Activated CD4-positive, alpha-beta T cell treated with anti-CD3 and anti-CD28 coated beads for 36 hours (primary cell): Measurements from ENCODE around the gene KNG1. TPM values are rescaled to one million over a fixed set of nuclear protein-coding genes. Genes with fewer than 3 reads are reported as not detected.

Source experiments
- ATAC-seq: fragments of 200-7000 bp; cut with Tn5 transposase; one replicate; pipeline ENCODE4 v1.10.0; 2021; ENCODE audit warnings: mild to moderate bottlenecking, moderate library complexity
- CTCF ChIA-PET: fragments of 350-600 bp; sonication (Branson Sonifier 250); formaldehyde crosslinking; loops from one replicate; lab custom pipeline; 2021; ENCODE audit warnings: antibody characterized with exemption; lab: Charles Lee
- POLR2A ChIA-PET: fragments of 350-600 bp; sonication (Branson Sonifier 250); formaldehyde crosslinking; loops from one replicate; lab custom pipeline; 2021; ENCODE audit warnings: antibody characterized with exemption, inconsistent platforms; lab: Charles Lee
- DNase-seq: peaks from one replicate; pipeline ENCODE4 v3.0.0-alpha.2; 2020
- H3K27ac Mint-ChIP-seq: one replicate; pipeline ENCODE4 v1.8.0; 2021; ENCODE audit warnings: mixed read lengths
- H3K27me3 Mint-ChIP-seq: one replicate; pipeline ENCODE4 v1.8.0; 2021; ENCODE audit warnings: mixed read lengths
- H3K36me3 Mint-ChIP-seq: one replicate; pipeline ENCODE4 v1.8.0; 2021; ENCODE audit warnings: low read depth, mixed read lengths
- H3K4me1 Mint-ChIP-seq: one replicate; pipeline ENCODE4 v1.8.0; 2021; ENCODE audit warnings: mixed read lengths
- H3K4me3 Mint-ChIP-seq: one replicate; pipeline ENCODE4 v1.8.0; 2021; ENCODE audit warnings: mild to moderate bottlenecking, moderate library complexity, mixed read lengths
- H3K9me3 Mint-ChIP-seq: one replicate; pipeline ENCODE4 v1.8.0; 2021; ENCODE audit warnings: low read depth, mixed read lengths
- intact Hi-C, 2 experiments: fragments of 100-400 bp; cut with DNase I in 1 of 2; cut with micrococcal nuclease in 1 of 2; formaldehyde crosslinking; loops; one replicate each; pipeline versions ENCODE4 v1.14.2 to v1.15.1; 2022 to 2024; cut with DNase I, micrococcal nuclease
- total RNA-seq, 2 experiments: library from RNA; stranded (reverse); gene quantifications; one replicate each; pipeline ENCODE4 v1.2.3, GENCODE V29; 2021

KNG1 gene
- total RNA-seq, 2 experiments from 2014 or later: not detected

DNA sequence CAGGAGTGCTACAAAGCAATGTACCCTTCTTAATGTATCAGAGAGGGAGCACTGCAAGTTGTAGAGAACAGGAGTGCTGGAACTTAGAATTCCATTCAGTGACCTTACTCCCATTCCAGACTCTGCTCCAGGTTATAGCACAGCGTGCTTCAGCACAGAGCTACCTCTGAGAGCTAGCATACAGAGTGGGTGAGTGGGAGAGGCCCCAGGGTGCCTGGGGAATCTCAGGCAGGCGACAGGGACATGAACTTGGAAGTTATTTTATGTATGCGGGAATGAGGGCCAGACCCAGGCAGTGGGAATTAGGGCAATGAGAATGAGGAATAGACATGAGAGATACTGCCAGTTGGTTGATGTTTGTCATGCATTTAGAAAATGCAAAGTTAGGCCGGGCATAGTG lies 3.7 kb upstream of the KNG1 start:
- no peak overlapping the region for H3K4me3 Mint-ChIP-seq
- CTCF ChIA-PET: no interaction called here
- ATAC-seq (no peak), DNase-seq (no peak)
- no peaks in the 10 kb centered on the region for H3K9me3 Mint-ChIP-seq
- H3K27me3 Mint-ChIP-seq: peaks cover 7% of the 10 kb centered on the region
- H3K36me3 Mint-ChIP-seq: no peaks in the 10 kb centered on the region
- POLR2A ChIA-PET: no interaction called here
- intact Hi-C loops: no loop called here
- H3K27ac Mint-ChIP-seq: no peak overlapping the region
- H3K4me1 Mint-ChIP-seq: no peaks in the 10 kb centered on the region

DNA sequence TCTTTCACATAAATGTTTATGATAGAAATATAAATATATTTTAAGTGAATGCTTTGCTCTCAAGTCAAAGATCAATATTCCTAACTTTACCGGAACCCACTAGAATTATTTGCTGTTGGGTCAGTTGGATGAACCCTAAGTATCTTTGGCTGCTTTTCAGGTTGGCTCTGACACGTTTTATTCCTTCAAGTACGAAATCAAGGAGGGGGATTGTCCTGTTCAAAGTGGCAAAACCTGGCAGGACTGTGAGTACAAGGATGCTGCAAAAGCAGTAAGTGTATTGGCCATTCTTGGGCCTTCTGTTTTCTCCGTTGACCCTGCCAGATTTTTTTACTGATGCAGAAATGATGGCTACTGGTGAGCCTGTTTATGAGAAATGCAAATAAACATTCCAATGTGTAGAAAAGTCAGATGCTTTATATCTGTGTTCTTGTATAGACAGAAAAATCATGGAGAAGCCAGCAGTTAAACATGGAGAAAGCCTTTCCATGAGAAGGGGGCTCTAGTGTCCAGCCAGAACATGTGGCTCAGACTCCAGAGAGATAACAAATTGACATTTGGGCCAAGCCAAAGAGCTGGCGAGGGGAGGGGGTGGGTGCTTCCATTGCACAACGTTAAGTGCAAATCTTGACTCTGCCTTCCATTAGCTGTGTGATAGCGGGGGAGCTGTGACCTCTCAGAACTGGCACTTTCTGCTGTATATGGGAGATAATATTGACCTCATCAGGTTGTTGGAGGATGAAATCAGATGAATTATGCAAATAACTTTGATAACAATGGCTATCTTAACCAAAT lies 3.0 kb downstream of the KNG1 start:
- no peaks in the 10 kb centered on the region for H3K4me1 Mint-ChIP-seq
- H3K36me3 Mint-ChIP-seq: no peaks in the 10 kb centered on the region
- H3K9me3 Mint-ChIP-seq: no peaks in the 10 kb centered on the region
- ATAC-seq: no peak
- no peak overlapping the region for H3K27ac Mint-ChIP-seq
- ChIA-PET CTCF (no interaction called here), POLR2A (no interaction called here)
- H3K4me3 Mint-ChIP-seq: no peak overlapping the region
- intact Hi-C loops: no loop called here
- peaks cover 5% of the 10 kb centered on the region for H3K27me3 Mint-ChIP-seq
- DNase-seq: no peak

DNA sequence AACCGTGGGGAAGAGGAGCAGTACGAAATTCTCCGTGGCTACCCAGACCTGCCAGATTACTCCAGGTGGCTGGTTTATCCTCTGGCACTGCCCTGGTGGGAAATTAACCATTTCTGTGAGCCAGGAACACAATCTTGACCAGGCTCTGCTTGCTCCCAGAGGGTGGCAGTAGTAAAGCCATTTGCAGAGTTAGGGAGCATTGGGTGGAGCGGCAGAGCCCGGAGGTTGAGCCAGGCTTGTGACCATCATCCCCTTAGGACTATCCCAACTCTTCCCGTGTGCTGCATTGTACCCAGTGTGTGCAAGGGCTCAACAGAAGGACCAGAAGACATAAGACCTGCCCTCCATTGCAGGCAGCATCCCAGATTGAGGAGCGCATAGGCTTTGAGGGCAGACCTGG lies 5.3 kb downstream of the KNG1 start:
- CTCF ChIA-PET: interaction anchor here (0.7 kb wide), 1 partner anchor 1331 kb away, joined by 4 read pairs; no protein-coding TSS in a partner anchor

DNA sequence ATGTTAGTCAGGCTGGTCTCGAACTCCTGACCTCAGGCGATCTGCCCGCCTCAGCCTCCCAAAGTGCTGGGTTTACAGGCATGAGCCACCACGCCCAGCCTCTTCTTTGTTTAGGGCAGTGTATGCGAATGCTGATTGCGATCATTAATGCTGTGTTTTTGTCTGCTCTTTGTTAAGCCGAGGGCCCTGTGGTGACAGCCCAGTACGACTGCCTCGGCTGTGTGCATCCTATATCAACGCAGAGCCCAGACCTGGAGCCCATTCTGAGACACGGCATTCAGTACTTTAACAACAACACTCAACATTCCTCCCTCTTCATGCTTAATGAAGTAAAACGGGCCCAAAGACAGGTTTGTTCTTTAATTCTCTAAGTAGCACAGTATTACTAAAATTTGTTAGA lies 7.8 kb downstream of the KNG1 start:
- no peak overlapping the region for H3K4me3 Mint-ChIP-seq
- H3K27ac Mint-ChIP-seq: no peak overlapping the region
- no peaks in the 10 kb centered on the region for H3K36me3 Mint-ChIP-seq
- no peak for ATAC-seq
- CTCF ChIA-PET: no interaction called here
- H3K27me3 Mint-ChIP-seq: peaks cover 6% of the 10 kb centered on the region
- no peak for DNase-seq
- POLR2A ChIA-PET: no interaction called here
- no peaks in the 10 kb centered on the region for H3K9me3 Mint-ChIP-seq
- intact Hi-C loops: no loop called here
- no peaks in the 10 kb centered on the region for H3K4me1 Mint-ChIP-seq

More for the DNA sequence above, 5.3 kb downstream of the KNG1 start:
- DNase-seq (no peak), ATAC-seq (no peak)
- no peak overlapping the region for H3K4me3 Mint-ChIP-seq
- H3K27me3 Mint-ChIP-seq: peaks cover 6% of the 10 kb centered on the region
- no peaks in the 10 kb centered on the region for H3K36me3 Mint-ChIP-seq
- no peaks in the 10 kb centered on the region for H3K4me1 Mint-ChIP-seq
- POLR2A ChIA-PET: no interaction called here
- intact Hi-C loops: no loop called here
- H3K9me3 Mint-ChIP-seq: no peaks in the 10 kb centered on the region
- H3K27ac Mint-ChIP-seq: no peak overlapping the region

DNA sequence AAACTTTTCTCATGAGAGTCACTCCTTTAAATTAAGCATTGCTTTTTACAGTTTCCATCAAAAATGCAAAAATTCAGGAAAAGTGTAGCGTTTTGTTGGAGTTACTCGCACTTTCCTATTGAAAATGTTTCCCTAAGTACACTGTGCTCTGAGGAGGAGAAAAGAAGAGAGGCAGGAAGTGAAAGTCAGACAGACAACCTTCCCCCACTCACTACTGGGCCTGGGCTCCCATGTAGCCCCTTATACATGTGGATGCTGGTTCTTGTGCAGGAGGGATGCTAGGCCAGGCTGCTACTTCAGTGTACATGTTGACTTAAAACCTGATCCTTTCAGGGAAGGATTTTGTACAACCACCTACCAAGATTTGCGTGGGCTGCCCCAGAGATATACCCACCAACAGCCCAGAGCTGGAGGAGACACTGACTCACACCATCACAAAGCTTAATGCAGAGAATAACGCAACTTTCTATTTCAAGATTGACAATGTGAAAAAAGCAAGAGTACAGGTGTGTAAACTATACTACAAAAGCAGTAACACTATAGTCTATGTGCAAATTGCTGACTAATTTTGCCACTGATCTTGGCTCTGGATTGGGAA lies 15.1 kb downstream of the KNG1 start:
- ChIA-PET POLR2A (interaction anchor here (0.7 kb wide), 1 partner anchor 8 kb away, joined by 4 read pairs; no protein-coding TSS in a partner anchor), CTCF (interaction anchor here (0.6 to 2.1 kb wide), 3 partner anchors 115 to 1222 kb away, joined by 4 to 6 read pairs (median 5); no protein-coding TSS in a partner anchor)
- H3K36me3 Mint-ChIP-seq: no peaks in the 10 kb centered on the region
- intact Hi-C loops: no loop called here
- no peaks in the 10 kb centered on the region for H3K27me3 Mint-ChIP-seq
- H3K27ac Mint-ChIP-seq: no peak overlapping the region
- peaks cover 12% of the 10 kb centered on the region for H3K4me1 Mint-ChIP-seq
- peak; percentile 47 for DNase-seq
- H3K9me3 Mint-ChIP-seq: no peaks in the 10 kb centered on the region
- ATAC-seq: peak; percentile 88
- H3K4me3 Mint-ChIP-seq: no peak overlapping the region

DNA sequence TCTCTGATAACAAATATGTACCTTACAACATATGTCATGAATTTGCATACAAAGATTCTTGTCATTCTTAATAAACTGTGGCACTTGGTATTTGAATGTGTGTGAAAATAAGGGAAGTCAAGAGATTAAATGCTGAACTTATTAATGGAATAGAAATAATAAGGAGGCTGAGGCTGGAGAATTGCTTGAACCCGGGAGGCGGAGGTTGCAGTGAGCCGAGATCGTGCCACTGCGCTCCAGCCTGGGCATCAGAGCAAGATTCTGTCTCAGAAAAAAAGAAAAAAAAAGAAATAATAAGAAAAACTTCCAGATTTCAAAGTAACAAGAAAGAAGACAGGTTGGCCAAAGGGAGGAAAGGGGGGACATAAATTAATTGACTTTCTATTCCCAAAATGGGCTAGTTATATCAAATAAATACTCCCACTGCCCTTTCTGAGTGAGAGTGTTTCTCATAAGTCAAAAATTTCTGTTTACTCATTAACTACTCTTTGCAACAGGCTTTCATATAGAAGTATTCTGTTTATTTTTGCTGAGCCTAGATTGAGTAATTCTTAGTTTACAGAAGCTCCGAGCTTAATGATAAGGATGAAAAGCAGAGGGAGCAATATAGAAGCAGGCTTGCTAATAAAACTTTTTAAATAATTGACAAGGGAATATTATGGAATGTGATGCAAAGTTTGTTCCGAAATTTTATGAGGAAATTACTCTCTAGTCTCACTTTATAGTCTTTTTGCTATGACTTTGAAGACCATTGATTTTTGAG lies 25.6 kb downstream of the KNG1 start:
- CTCF ChIA-PET: no interaction called here
- intact Hi-C loops: no loop called here
- H3K27ac Mint-ChIP-seq: no peak overlapping the region
- H3K27me3 Mint-ChIP-seq: no peaks in the 10 kb centered on the region
- DNase-seq (no peak), ATAC-seq (no peak)
- no peaks in the 10 kb centered on the region for H3K36me3 Mint-ChIP-seq
- H3K4me3 Mint-ChIP-seq: no peak overlapping the region
- H3K9me3 Mint-ChIP-seq: no peaks in the 10 kb centered on the region
- POLR2A ChIA-PET: no interaction called here
- H3K4me1 Mint-ChIP-seq: no peaks in the 10 kb centered on the region

DNA sequence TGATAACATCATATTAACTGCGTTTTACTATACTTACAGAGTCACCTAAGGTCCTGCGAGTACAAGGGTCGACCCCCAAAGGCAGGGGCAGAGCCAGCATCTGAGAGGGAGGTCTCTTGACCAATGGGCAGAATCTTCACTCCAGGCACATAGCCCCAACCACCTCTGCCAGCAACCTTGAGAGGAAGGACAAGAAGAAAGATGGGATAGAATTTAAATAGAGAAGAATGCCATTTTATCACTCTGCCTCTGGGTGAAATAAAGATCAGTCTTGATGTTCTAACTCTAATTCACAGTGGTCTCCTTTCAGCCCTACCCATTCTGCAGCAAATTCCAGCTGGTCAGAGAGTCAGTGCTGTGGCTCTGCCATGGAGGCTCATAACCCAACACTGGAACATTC lies 26.5 kb downstream of the KNG1 start:
- Mint-ChIP-seq H3K27me3 (no peaks in the 10 kb centered on the region), H3K4me1 (no peaks in the 10 kb centered on the region), H3K36me3 (no peaks in the 10 kb centered on the region), H3K9me3 (no peaks in the 10 kb centered on the region), H3K4me3 (no peak overlapping the region), H3K27ac (no peak overlapping the region)
- intact Hi-C loops: no loop called here
- DNase-seq: no peak
- CTCF ChIA-PET: no interaction called here
- no peak for ATAC-seq
- POLR2A ChIA-PET: no interaction called here

DNA sequence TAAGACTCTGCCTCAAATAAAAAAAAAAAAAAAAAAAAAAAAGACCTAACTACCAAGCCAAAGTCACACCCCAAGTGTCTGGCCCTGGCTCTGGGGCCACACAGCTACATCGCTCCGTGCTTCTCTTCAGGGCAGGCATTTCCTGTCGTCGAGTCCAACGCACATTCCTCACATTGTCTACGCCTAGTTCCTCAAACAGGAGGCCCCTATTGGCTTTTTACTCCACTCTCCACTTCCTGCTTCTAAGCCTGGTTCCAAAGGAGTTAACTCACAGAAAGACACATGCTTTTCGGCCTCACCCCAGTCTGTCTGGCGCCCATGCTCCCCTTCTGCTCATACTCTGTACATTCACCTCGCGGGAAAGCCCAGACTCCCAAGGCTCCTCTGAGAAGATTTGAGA lies 28.8 kb downstream of the KNG1 start:
- H3K9me3 Mint-ChIP-seq: no peaks in the 10 kb centered on the region
- DNase-seq: no peak
- H3K27me3 Mint-ChIP-seq: no peaks in the 10 kb centered on the region
- H3K27ac Mint-ChIP-seq: no peak overlapping the region
- H3K4me1 Mint-ChIP-seq: no peaks in the 10 kb centered on the region
- CTCF ChIA-PET: interaction anchor here (0.6 to 0.7 kb wide), 2 partner anchors 27 to 104 kb away, joined by 3 to 4 read pairs; no protein-coding TSS in a partner anchor
- POLR2A ChIA-PET: no interaction called here
- no peak overlapping the region for H3K4me3 Mint-ChIP-seq
- intact Hi-C loops: no loop called here
- no peak for ATAC-seq
- H3K36me3 Mint-ChIP-seq: no peaks in the 10 kb centered on the region

DNA sequence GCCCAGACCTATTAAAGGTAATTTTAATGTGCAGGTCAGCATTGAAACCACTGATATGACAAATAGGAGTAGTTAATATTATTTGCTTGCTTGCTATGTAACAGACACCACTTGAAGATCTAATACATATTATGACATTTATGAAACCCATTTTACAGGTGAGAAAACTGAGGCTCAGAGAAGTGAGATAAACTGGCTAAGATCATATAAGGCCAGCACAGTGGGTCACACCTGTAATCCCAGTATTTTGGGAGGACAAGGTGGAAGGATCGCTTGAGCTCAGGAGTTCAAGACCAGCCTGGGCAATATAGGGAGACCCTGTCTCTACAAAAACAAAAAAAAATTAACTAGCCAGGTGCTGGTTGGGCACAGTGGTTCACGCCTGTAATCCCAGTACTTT lies 33.2 kb downstream of the KNG1 start:
- ChIA-PET CTCF (no interaction called here), POLR2A (interaction anchor here (0.6 kb wide), 1 partner anchor 460 kb away, joined by 3 read pairs; no protein-coding TSS in a partner anchor)
- intact Hi-C loops: no loop called here
- no peak for DNase-seq
- Mint-ChIP-seq H3K9me3 (no peaks in the 10 kb centered on the region), H3K4me1 (peaks cover 13% of the 10 kb centered on the region), H3K4me3 (no peak overlapping the region), H3K27me3 (peaks cover 3% of the 10 kb centered on the region), H3K36me3 (no peaks in the 10 kb centered on the region), H3K27ac (no peak overlapping the region)
- no peak for ATAC-seq

DNA sequence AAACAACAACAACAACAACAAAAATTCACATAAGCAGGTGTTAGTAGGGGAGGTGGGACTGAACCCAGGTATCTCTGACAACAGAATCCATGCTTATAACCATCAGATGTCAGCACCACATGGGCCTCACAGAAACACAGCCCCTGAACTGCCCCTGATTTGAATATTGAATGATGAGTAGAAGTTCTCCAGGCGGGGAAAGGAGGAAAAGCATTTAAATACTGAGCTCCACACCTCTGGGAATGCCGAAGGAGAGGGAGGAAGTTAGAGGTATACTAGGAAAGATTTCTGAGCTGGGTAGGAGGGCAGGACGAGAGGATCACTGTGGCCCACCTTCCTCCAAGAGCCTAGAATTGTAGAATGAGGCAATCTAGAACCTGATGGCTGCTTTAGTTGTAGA lies 34.3 kb downstream of the KNG1 start:
- intact Hi-C loops: no loop called here
- Mint-ChIP-seq H3K4me1 (peaks cover 13% of the 10 kb centered on the region), H3K27ac (no peak overlapping the region), H3K9me3 (no peaks in the 10 kb centered on the region), H3K27me3 (peaks cover 3% of the 10 kb centered on the region), H3K4me3 (no peak overlapping the region), H3K36me3 (no peaks in the 10 kb centered on the region)
- ATAC-seq (no peak), DNase-seq (no peak)
- ChIA-PET CTCF (interaction anchor here (0.9 kb wide), 1 partner anchor 134 kb away, joined by 3 read pairs; no protein-coding TSS in a partner anchor), POLR2A (no interaction called here)

DNA sequence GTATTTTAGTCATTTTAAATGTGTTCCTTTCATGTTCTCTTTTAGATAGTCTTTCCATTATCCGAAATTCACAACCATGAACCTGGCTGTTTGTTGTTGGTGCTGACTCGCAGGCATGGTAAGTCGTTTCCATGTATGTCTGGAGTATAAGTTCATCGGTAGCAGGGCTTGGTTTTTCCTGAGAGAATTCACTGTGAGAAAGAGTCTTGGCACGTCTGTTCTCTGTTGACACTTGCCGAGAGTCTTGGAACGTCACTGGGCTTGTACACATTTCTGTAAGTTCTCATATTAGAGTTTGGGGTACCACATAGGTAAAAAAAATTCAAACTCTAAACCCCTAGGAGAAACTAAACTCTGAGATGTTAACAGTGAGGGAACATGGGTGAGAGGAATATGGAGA lies 36.8 kb downstream of the KNG1 start:
- Mint-ChIP-seq H3K4me1 (peaks cover 13% of the 10 kb centered on the region), H3K36me3 (no peaks in the 10 kb centered on the region), H3K9me3 (no peaks in the 10 kb centered on the region), H3K27me3 (peaks cover 4% of the 10 kb centered on the region), H3K4me3 (no peak overlapping the region), H3K27ac (no peak overlapping the region)
- CTCF ChIA-PET: no interaction called here
- DNase-seq (no peak), ATAC-seq (no peak)
- intact Hi-C loops: no loop called here
- POLR2A ChIA-PET: interaction anchor here (2.1 kb wide), 1 partner anchor 29 kb away, joined by 8 read pairs; the partner anchor contains the start of gene EIF4A2
